GM18858 (cell line): Measurements from ENCODE around the gene CENPQ.
"Not testable (repeated sequence)": the region's sequence is repeated elsewhere in the genome, so short reads cannot be mapped to it uniquely, and the experiment has no call there.

ENCODE experiments used
- ATAC-seq: cut with Tn5 transposase; IDR thresholded peaks from one replicate; pipeline ENCODE4 v1.9.1; 2021; ENCODE audit not compliant: unreplicated experiment

The CENPQ gene

GRCh38 chr6:49462927-49463611, at the start of gene CENPQ, which contains the start of gene MMUT:
TSS of gene CENPQ (plus strand) at chr6:49463370. CDS start at chr6:49470177, 6,807 bp downstream.
TSS of gene MMUT (minus strand) at chr6:49463253. CDS start at chr6:49459466, 3,787 bp downstream.
- peak; percentile 96 for ATAC-seq

GRCh38 chr6:49415358-49415757, 47.8 kb upstream of the CENPQ start:
- no peak for ATAC-seq

- no peak for ATAC-seq
These were observed 47.0 kb upstream of the CENPQ start for GRCh38 chr6:49416195-49416594.

GRCh38 chr6:49423817-49424216, 39.4 kb upstream of the CENPQ start:
- no peak for ATAC-seq

- no peak for ATAC-seq
These were observed 33.0 kb upstream of the CENPQ start for GRCh38 chr6:49430187-49430586.

- no peak for ATAC-seq
These were observed 32.3 kb upstream of the CENPQ start for GRCh38 chr6:49430866-49431265.

GRCh38 chr6:49453221-49453620, 9.9 kb upstream of the CENPQ start:
- no peak for ATAC-seq

- peak; percentile 68 for ATAC-seq
These were observed 8.1 kb upstream of the CENPQ start for GRCh38 chr6:49454787-49455709.

- ATAC-seq: no peak
These were observed 5.4 kb upstream of the CENPQ start for GRCh38 chr6:49457771-49458170.

GRCh38 chr6:49462071-49462470, 1.1 kb upstream of the CENPQ start:
- no peak for ATAC-seq

- ATAC-seq: no peak
These were observed 607 bp upstream of the CENPQ start for GRCh38 chr6:49462599-49462926.

- ATAC-seq: no peak
These were observed 420 bp downstream of the CENPQ start for GRCh38 chr6:49463612-49463967.

- no peak for ATAC-seq
These were observed 1.5 kb downstream of the CENPQ start for GRCh38 chr6:49464691-49465090.

- no peak for ATAC-seq
These were observed 4.9 kb downstream of the CENPQ start for GRCh38 chr6:49468042-49468441.

GRCh38 chr6:49476564-49476963, 13.4 kb downstream of the CENPQ start:
- ATAC-seq: not testable (repeated sequence)

- no peak for ATAC-seq
These were observed 16.3 kb downstream of the CENPQ start for GRCh38 chr6:49479308-49479970.

- not testable (repeated sequence) for ATAC-seq
These were observed 18.7 kb downstream of the CENPQ start for GRCh38 chr6:49481846-49482245.

- not testable (repeated sequence) for ATAC-seq
These were observed 20.2 kb downstream of the CENPQ start for GRCh38 chr6:49483380-49483779.

GRCh38 chr6:49490633-49491032, 27.5 kb downstream of the CENPQ start:
- no peak for ATAC-seq

GRCh38 chr6:49497304-49497703, 34.1 kb downstream of the CENPQ start:
- no peak for ATAC-seq

GRCh38 chr6:49499126-49499525, 36.0 kb downstream of the CENPQ start:
- ATAC-seq: no peak

- ATAC-seq: no peak
These were observed 36.5 kb downstream of the CENPQ start, which contains the start of gene GLYATL3 for GRCh38 chr6:49499623-49500022. TSS of gene GLYATL3 (plus strand) at chr6:49499923. CDS start at chr6:49511991, 12,068 bp downstream.
